Measurements from ENCODE around the gene FAM83G.

DNA sequence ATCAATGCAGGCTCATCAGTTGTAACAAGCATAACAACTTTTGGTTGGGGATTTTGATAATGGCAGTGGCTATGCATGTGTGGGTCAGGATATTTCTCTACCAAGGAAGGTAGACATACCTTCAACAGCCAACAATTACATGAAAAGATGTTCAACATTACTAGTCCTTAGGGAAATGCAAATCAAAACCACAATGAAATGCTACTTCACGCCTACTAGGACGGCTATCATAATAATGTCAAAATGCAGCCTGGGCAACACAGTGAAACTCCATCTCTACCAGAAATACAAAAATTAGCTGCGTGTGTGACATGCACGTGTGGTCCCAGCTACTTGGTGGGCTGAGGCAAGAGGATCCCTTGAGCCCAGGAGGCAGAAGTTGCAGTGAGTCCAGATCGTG is 59.9 kb downstream of the FAM83G start:
- TF ChIP-seq BCL11B (tag by site-specific recombination; IDR thresholded peaks at IDR 0.05; ENCODE audit: low read depth) (no peak), ZNF274 (IDR thresholded peaks at IDR 0.05; ENCODE audit: low read length) (no peak), ZNF274 (tag by site-specific recombination; IDR thresholded peaks at IDR 0.05; ENCODE audit: borderline replicate concordance) (no peak), MEIS1 (CRISPR knock-in tag; IDR thresholded peaks at IDR 0.05; ENCODE audit: borderline replicate concordance) (no peak), HOXD13 (CRISPR knock-in tag; IDR thresholded peaks at IDR 0.05; ENCODE audit: borderline replicate concordance) (no peak), KLF10 (tag by site-specific recombination; IDR thresholded peaks at IDR 0.05) (no peak), HOXA7 (CRISPR knock-in tag; IDR thresholded peaks at IDR 0.05; ENCODE audit: borderline replicate concordance) (no peak), SP2 (tag by site-specific recombination; IDR thresholded peaks at IDR 0.05) (no peak), ZNF777 (tag by site-specific recombination; IDR thresholded peaks at IDR 0.05; ENCODE audit: borderline replicate concordance) (no peak)
- TF ChIP-seq, protein P1, sequence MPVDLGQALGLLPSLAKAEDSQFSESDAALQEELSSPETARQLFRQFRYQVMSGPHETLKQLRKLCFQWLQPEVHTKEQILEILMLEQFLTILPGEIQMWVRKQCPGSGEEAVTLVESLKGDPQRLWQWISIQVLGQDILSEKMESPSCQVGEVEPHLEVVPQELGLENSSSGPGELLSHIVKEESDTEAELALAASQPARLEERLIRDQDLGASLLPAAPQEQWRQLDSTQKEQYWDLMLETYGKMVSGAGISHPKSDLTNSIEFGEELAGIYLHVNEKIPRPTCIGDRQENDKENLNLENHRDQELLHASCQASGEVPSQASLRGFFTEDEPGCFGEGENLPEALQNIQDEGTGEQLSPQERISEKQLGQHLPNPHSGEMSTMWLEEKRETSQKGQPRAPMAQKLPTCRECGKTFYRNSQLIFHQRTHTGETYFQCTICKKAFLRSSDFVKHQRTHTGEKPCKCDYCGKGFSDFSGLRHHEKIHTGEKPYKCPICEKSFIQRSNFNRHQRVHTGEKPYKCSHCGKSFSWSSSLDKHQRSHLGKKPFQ (tag by site-specific recombination; IDR thresholded peaks at IDR 0.05): no peak
- TF ChIP-seq, protein P2, sequence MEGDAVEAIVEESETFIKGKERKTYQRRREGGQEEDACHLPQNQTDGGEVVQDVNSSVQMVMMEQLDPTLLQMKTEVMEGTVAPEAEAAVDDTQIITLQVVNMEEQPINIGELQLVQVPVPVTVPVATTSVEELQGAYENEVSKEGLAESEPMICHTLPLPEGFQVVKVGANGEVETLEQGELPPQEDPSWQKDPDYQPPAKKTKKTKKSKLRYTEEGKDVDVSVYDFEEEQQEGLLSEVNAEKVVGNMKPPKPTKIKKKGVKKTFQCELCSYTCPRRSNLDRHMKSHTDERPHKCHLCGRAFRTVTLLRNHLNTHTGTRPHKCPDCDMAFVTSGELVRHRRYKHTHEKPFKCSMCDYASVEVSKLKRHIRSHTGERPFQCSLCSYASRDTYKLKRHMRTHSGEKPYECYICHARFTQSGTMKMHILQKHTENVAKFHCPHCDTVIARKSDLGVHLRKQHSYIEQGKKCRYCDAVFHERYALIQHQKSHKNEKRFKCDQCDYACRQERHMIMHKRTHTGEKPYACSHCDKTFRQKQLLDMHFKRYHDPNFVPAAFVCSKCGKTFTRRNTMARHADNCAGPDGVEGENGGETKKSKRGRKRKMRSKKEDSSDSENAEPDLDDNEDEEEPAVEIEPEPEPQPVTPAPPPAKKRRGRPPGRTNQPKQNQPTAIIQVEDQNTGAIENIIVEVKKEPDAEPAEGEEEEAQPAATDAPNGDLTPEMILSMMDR (tag by site-specific recombination; IDR thresholded peaks at IDR 0.05): no peak
- TF ChIP-seq, protein P3, sequence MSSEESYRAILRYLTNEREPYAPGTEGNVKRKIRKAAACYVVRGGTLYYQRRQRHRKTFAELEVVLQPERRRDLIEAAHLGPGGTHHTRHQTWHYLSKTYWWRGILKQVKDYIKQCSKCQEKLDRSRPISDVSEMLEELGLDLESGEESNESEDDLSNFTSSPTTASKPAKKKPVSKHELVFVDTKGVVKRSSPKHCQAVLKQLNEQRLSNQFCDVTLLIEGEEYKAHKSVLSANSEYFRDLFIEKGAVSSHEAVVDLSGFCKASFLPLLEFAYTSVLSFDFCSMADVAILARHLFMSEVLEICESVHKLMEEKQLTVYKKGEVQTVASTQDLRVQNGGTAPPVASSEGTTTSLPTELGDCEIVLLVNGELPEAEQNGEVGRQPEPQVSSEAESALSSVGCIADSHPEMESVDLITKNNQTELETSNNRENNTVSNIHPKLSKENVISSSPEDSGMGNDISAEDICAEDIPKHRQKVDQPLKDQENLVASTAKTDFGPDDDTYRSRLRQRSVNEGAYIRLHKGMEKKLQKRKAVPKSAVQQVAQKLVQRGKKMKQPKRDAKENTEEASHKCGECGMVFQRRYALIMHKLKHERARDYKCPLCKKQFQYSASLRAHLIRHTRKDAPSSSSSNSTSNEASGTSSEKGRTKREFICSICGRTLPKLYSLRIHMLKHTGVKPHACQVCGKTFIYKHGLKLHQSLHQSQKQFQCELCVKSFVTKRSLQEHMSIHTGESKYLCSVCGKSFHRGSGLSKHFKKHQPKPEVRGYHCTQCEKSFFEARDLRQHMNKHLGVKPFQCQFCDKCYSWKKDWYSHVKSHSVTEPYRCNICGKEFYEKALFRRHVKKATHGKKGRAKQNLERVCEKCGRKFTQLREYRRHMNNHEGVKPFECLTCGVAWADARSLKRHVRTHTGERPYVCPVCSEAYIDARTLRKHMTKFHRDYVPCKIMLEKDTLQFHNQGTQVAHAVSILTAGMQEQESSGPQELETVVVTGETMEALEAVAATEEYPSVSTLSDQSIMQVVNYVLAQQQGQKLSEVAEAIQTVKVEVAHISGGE (tag by site-specific recombination; conservative IDR thresholded peaks at IDR 0.05; ENCODE audit: low read depth): no peak
